Smooth muscle cell of bladder (primary cell): ENCODE data around the gene NMRK2. TPM values are rescaled to one million over a fixed set of nuclear protein-coding genes. Genes with fewer than 3 reads are reported as not detected.

Source experiments
- total RNA-seq: library from RNA; depleted of rRNA; stranded (reverse); fragments of >200 nt; gene quantifications from 2 replicates; pipeline ENCODE4 v1.2.3, GENCODE V29; 2014

The NMRK2 gene, protein sequence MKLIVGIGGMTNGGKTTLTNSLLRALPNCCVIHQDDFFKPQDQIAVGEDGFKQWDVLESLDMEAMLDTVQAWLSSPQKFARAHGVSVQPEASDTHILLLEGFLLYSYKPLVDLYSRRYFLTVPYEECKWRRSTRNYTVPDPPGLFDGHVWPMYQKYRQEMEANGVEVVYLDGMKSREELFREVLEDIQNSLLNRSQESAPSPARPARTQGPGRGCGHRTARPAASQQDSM
- not detected in 2 replicates for total RNA-seq

DNA sequence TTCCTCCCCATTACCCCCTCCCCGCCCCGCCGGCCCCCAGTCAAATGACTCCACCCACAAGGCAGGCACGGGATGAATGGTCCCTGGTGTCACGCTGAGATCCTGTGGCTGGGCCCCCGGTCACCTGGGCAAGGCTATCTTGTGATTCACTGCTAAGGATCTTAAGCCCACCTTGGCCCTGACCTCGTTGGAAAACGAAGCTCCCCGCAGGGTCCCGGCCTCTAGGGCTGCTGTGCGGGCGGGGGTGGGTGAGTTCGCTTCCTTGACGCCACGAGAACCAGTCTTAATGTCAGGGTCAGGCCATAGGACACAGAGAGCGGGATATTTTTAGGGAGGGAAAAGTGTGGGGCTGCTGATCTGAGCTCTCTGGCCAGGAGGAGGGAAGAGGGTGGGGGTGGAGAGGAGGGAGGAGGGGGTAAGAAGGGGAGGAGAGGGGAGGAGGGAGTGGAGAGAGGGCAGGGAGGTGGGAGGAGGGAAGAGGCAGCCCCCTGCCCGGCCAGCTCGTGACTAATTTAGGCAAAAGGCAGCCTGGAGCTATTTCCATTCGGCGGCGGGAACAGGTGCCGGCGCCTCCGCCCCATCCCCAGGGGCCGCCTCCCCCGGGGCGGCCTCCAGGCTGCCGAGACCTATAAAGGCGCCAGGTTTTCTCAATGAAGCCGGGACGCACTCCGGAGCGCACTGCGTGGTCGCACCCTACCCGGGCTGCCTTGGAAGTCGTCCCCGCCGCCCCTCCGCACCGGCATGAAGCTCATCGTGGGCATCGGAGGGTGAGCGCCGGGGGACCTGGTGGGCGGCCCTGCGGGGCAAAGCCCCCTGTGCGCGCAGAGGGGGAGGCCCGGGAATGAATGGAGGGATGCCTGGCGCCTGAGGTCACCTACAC is at the start of gene NMRK2:
TSS of gene NMRK2 (plus strand) at position 139 of the 880 bp plus-strand sequence. CDS start at position 742, 603 bp downstream.

DNA sequence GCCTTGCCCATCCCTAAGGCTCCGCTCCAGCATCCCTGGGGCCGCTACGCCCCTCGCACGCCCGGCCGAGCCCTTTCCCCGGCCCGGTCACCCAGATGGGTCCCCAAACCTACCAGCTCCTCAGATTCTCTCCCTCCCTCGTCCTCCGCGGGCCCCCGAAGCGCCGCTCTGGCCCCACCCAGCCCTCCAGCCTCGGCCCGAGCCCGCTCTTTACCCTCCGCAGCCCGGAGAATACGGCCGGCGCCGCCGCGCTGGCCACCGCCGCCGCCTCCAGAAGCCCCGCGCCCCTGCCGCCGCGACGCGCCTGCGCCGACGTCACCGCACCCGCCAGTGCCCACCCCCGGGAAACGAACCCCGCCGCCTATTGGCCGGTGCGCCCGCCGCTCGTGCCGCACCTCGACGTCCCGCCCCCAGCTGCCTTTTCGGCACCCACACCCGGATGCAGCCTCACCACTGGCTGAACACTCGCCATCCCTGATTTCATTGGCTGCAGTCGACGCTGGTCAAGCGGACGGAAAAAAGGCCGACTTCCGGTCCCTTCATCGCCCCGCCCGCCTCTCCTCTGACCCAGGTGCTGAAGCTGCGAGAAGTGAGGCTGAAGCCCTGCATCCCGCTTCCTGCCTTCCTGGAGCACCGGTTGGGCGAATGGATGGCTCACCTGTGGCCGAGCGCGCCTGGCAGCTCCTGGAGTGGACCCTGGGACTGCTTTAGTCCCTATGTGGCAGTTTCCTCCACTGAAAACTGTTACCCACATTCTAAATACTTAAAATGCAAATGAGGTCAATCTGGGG is 38.1 kb downstream of the NMRK2 start, which contains the start of gene DAPK3:
TSS of gene DAPK3 (minus strand) at position 292 of the 791 bp plus-strand sequence. CDS start 1,364 bp downstream, outside the sequence.

DNA sequence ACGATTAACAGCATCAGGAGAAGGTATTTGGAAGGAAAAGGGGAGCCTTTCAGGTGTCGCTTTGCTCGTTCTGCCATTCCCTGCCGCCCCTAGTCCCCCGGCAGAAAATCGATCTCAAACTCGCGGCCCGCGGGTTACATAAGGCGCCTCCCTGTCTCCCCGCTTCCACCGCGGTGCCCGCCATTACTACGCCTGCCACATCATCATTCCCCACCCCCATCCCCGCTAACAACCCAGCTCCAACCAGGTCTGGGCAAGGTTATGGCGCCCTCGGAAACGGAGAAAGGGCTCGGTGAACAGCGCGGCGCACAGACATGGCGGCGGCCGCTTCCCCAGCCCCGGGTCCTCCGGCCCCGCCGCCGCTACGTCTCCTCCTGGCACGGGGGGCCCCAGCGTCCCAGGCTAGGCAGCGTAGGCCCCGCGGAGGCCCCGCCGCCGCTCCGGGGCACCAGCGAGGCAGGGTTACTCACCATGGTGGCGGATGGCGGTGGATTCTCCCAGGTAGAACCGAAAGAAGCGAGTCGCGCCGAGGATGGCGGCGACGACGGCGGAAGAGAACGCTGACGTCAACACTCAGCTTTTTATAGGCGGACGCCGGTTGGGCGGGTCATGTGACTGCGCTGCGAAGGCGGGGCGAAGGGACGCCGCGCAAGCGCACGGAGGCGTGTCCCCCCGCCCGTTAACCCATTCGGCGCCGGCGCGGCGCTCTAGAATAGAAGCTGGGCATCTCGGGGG is 52.2 kb downstream of the NMRK2 start, which contains the start of gene EEF2:
TSS of gene EEF2 (minus strand) at position 556 of the 735 bp plus-strand sequence. CDS start at position 473, 83 bp downstream.

Other genes with a start within 250 kb of the NMRK2 start
- gene PIP5K1C, start 232.6 kb upstream of the NMRK2 start, total RNA-seq: 12.5 and 23.0 TPM in 2 replicates
- not detected in 2 replicates for gene TJP3, start 224.7 kb upstream of the NMRK2 start, total RNA-seq
- 11.7 and 15.7 TPM in 2 replicates for gene APBA3, start 171.4 kb upstream of the NMRK2 start, total RNA-seq
- 45.1 and 73.7 TPM in 2 replicates for gene MRPL54, start 170.4 kb upstream of the NMRK2 start, total RNA-seq
- not detected in 2 replicates for gene RAX2, start 160.8 kb upstream of the NMRK2 start, total RNA-seq
- under 0.01 and 0.09 TPM in 2 replicates for gene MATK, start 146.7 kb upstream of the NMRK2 start, total RNA-seq
- gene ZFR2, start 64.0 kb upstream of the NMRK2 start, total RNA-seq: not detected in 2 replicates
- gene ATCAY, start 52.4 kb upstream of the NMRK2 start, total RNA-seq: 0.18 and 0.28 TPM in 2 replicates
- 135 and 149 TPM in 2 replicates for gene DAPK3, start 38.0 kb downstream of the NMRK2 start, total RNA-seq
- gene EEF2, start 52.4 kb downstream of the NMRK2 start, total RNA-seq: 4,154 and 4,292 TPM in 2 replicates
- 20.1 and 25.1 TPM in 2 replicates for gene PIAS4, start 74.7 kb downstream of the NMRK2 start, total RNA-seq
- gene ZBTB7A, start 133.8 kb downstream of the NMRK2 start, total RNA-seq: 8.5 and 13.2 TPM in 2 replicates
- gene MAP2K2, start 191.1 kb downstream of the NMRK2 start, total RNA-seq: 243 and 270 TPM in 2 replicates
- not detected in 2 replicates for gene CREB3L3, start 220.6 kb downstream of the NMRK2 start, total RNA-seq
- gene SIRT6, start 249.5 kb downstream of the NMRK2 start, total RNA-seq: 7.4 and 9.2 TPM in 2 replicates
- 1.1 and 2.6 TPM in 2 replicates for gene ANKRD24, start 249.6 kb downstream of the NMRK2 start, total RNA-seq